ENCODE data around the gene GUK1.
A peak's percentile ranks its signal among the peaks of the same experiment; 100 is the strongest.

Gene GUK1

GRCh38 chr1:228151180-228151925 is 11.3 kb downstream of the GUK1 start:
- DNase-seq = no peak

GRCh38 chr1:228152097-228152917 is 12.2 kb downstream of the GUK1 start:
- no peak for DNase-seq

GRCh38 chr1:228152918-228153258 is 12.8 kb downstream of the GUK1 start:
- no peak for DNase-seq

GRCh38 chr1:228154021-228154669 is 14.1 kb downstream of the GUK1 start:
- DNase-seq = no peak

- peak; percentile 5 for DNase-seq
Measured at GRCh38 chr1:228154670-228155571, 14.8 kb downstream of the GUK1 start.

- no peak for DNase-seq
Measured at GRCh38 chr1:228155596-228156514, 15.8 kb downstream of the GUK1 start.

- no peak for DNase-seq
Measured at GRCh38 chr1:228156515-228156881, 16.4 kb downstream of the GUK1 start.

GRCh38 chr1:228156941-228157728 is 17.1 kb downstream of the GUK1 start:
- no peak for DNase-seq

- DNase-seq = no peak
Measured at GRCh38 chr1:228157729-228158126, 17.6 kb downstream of the GUK1 start.

- DNase-seq = no peak
Measured at GRCh38 chr1:228158151-228159007, 18.3 kb downstream of the GUK1 start.

GRCh38 chr1:228159008-228159665 is 19.1 kb downstream of the GUK1 start:
- DNase-seq = no peak

- no peak for DNase-seq
Measured at GRCh38 chr1:228160201-228160761, 20.2 kb downstream of the GUK1 start.

GRCh38 chr1:228161362-228161761 is 21.3 kb downstream of the GUK1 start:
- no peak for DNase-seq

- DNase-seq = no peak
Measured at GRCh38 chr1:228161866-228162265, 21.8 kb downstream of the GUK1 start.

GRCh38 chr1:228162286-228163006 is 22.4 kb downstream of the GUK1 start:
- no peak for DNase-seq

GRCh38 chr1:228163007-228163753 is 23.1 kb downstream of the GUK1 start:
- DNase-seq = no peak

GRCh38 chr1:228163776-228164519 is 23.9 kb downstream of the GUK1 start:
- DNase-seq = no peak

All from NCI-H510A treated with DMSO at 0.1 percent for 48 hours (cell line).